H1 (cell line): ENCODE data around the gene OGG1. TPM values are rescaled to one million over a fixed set of nuclear protein-coding genes. Genes with fewer than 3 reads are reported as not detected.

Source experiments
- CTCF ChIA-PET: fragments of 300-600 bp; sonication (Branson Sonifier 250); formaldehyde crosslinking; loops from one replicate; lab custom pipeline; 2021; ENCODE audit not compliant: partially characterized antibody; lab: Charles Lee
- POLR2A ChIA-PET: fragments of 300-600 bp; sonication (Branson Sonifier 250); formaldehyde crosslinking; loops from one replicate; lab custom pipeline; 2021; ENCODE audit warnings: inconsistent platforms; ENCODE audit not compliant: partially characterized antibody; lab: Charles Lee
- DNase-seq, 2 experiments: peaks; one replicate each; pipeline versions ENCODE4 v3.0.0 to v3.0.0-alpha.2; 2010 to 2022; ENCODE audit warnings: low spot score in 2 of 2, low read depth in 1 of 2, mixed read lengths in 1 of 2
- FAIRE-seq: peaks from 2 replicates; lab custom pipeline; 2011; peaks lifted over from hg19 to GRCh38; lab: Jason Lieb, UNC
- H2AFZ ChIP-seq: 2 replicates; pipeline ENCODE4 v1.8.1; 2012; ENCODE audit warnings: low read length, inconsistent platforms
- H2AK5ac ChIP-seq: 2 replicates; pipeline ENCODE4 v1.6.1; 2013; ENCODE audit warnings: low read depth, low read length
- H2BK120ac ChIP-seq: replicated peaks from 2 replicates; pipeline ENCODE3; 2013; ENCODE audit warnings: low read depth, low read length, inconsistent platforms
- H2BK12ac ChIP-seq: 2 replicates; pipeline ENCODE4 v1.6.1; 2013; ENCODE audit warnings: low read depth, low read length
- H2BK15ac ChIP-seq: 2 replicates; pipeline ENCODE4 v1.6.1; 2013; ENCODE audit warnings: low read length
- H2BK20ac ChIP-seq: 2 replicates; pipeline ENCODE4 v1.6.1; 2013; ENCODE audit warnings: low read length
- H2BK5ac ChIP-seq: 2 replicates; pipeline ENCODE4 v1.6.1; 2013; ENCODE audit warnings: low read depth, low read length
- H3K14ac ChIP-seq: 2 replicates; pipeline ENCODE4 v1.6.1; 2013; ENCODE audit warnings: inconsistent platforms; ENCODE audit not compliant: insufficient read length
- H3K18ac ChIP-seq: 2 replicates; pipeline ENCODE4 v1.6.1; 2013; ENCODE audit warnings: low read length; ENCODE audit errors: extremely low read depth
- H3K23ac ChIP-seq: 2 replicates; pipeline ENCODE4 v1.6.1; 2013; ENCODE audit warnings: inconsistent platforms; ENCODE audit not compliant: insufficient read length
- H3K23me2 ChIP-seq: 2 replicates; pipeline ENCODE4 v1.6.1; 2013; ENCODE audit warnings: low read depth, low read length
- H3K27ac ChIP-seq: 2 replicates; pipeline ENCODE4 v1.6.1; 2011; ENCODE audit warnings: low read depth, low read length, inconsistent platforms
- H3K27me3 ChIP-seq, 4 experiments: replicated peaks in 1 of 4; 1 replicate in 1 of 4; 2 replicates in 3 of 4; pipeline versions ENCODE4 v1.6.1 to v1.8.1; 2011 to 2013; ENCODE audit warnings: low read length in 3 of 4, mild to moderate bottlenecking in 3 of 4, inconsistent platforms in 2 of 4, mixed read lengths in 2 of 4, moderate library complexity in 1 of 4; ENCODE audit not compliant: control insufficient read depth in 3 of 4, insufficient read depth in 3 of 4; ENCODE audit errors: extremely low read depth in 1 of 4
- H3K36me3 ChIP-seq, 4 experiments: 2 replicates each; pipeline versions ENCODE4 v1.6.1 to v1.8.1; 2011 to 2013; ENCODE audit warnings: mild to moderate bottlenecking in 4 of 4, low read length in 3 of 4, moderate library complexity in 2 of 4, control low read depth in 1 of 4, inconsistent platforms in 1 of 4; ENCODE audit not compliant: insufficient read depth in 4 of 4, control insufficient read depth in 2 of 4
- H3K4ac ChIP-seq: replicated peaks from 2 replicates; pipeline ENCODE3; 2013; ENCODE audit warnings: low read length, low read depth, mixed read lengths, inconsistent platforms; ENCODE audit not compliant: insufficient read length
- H3K4me1 ChIP-seq, 4 experiments: replicated peaks in 1 of 4; 1 replicate in 1 of 4; 2 replicates in 3 of 4; pipeline versions ENCODE4 v1.6.1 to v1.8.1; 2011 to 2013; ENCODE audit warnings: low read length in 3 of 4, inconsistent platforms in 2 of 4, mixed read lengths in 1 of 4; ENCODE audit not compliant: insufficient read depth in 4 of 4, control insufficient read depth in 3 of 4
- H3K4me2 ChIP-seq, 2 experiments: 2 replicates each; pipeline versions ENCODE4 v1.6.1 to v1.8.1; 2011 to 2013; ENCODE audit warnings: low read depth in 2 of 2, low read length in 2 of 2, control low read depth in 1 of 2, inconsistent platforms in 1 of 2, mild to moderate bottlenecking in 1 of 2; ENCODE audit not compliant: insufficient read depth in 1 of 2
- H3K4me3 ChIP-seq, 4 experiments: fragments of 200-600, 300-600 bp in 1 of 4; sonication (generic), shearing (Covaris generic), sonication (Bioruptor Twin) in 1 of 4; 2 replicates each; pipeline versions ENCODE4 v1.5.1 to v1.8.1; 2011 to 2016; ENCODE audit warnings: low read length in 4 of 4, low read depth in 3 of 4, control low read depth in 2 of 4, inconsistent platforms in 2 of 4, mild to moderate bottlenecking in 2 of 4, mixed read lengths in 1 of 4, moderate library complexity in 1 of 4; ENCODE audit not compliant: insufficient read depth in 2 of 4; ENCODE audit errors: extremely low read depth in 1 of 4
- H3K56ac ChIP-seq: replicated peaks from 2 replicates; pipeline ENCODE3; 2013; ENCODE audit warnings: low read depth, mild to moderate bottlenecking, mixed read lengths, low read length, inconsistent platforms; ENCODE audit not compliant: insufficient read length
- H3K79me1 ChIP-seq: 2 replicates; pipeline ENCODE4 v1.6.1; 2013; ENCODE audit warnings: low read depth, low read length, control low read depth
- H3K79me2 ChIP-seq, 2 experiments: 2 replicates each; pipeline versions ENCODE4 v1.6.1 to v1.8.1; 2012 to 2013; ENCODE audit warnings: low read length in 2 of 2, mild to moderate bottlenecking in 2 of 2, inconsistent platforms in 1 of 2; ENCODE audit not compliant: insufficient read depth in 2 of 2, control insufficient read depth in 1 of 2
- H3K9ac ChIP-seq, 4 experiments: replicated peaks in 1 of 4; 1 replicate in 1 of 4; 2 replicates in 3 of 4; pipeline versions ENCODE4 v1.6.1 to v1.8.1; 2011 to 2013; ENCODE audit warnings: low read depth in 3 of 4, low read length in 3 of 4, control low read depth in 2 of 4, mild to moderate bottlenecking in 2 of 4, moderate library complexity in 2 of 4, inconsistent platforms in 1 of 4; ENCODE audit errors: extremely low read depth in 1 of 4
- H3K9me3 ChIP-seq, 2 experiments: 2 replicates each; pipeline versions ENCODE4 v1.6.1 to v1.8.1; 2012 to 2013; ENCODE audit warnings: mild to moderate bottlenecking in 2 of 2, moderate library complexity in 2 of 2, control low read depth in 1 of 2, inconsistent platforms in 1 of 2, low read depth in 1 of 2, low read length in 1 of 2, mixed read lengths in 1 of 2; ENCODE audit not compliant: insufficient read depth in 2 of 2
- H4K20me1 ChIP-seq, 2 experiments: replicated peaks in 1 of 2; 2 replicates each; pipeline versions ENCODE3 to v1.8.1; 2011 to 2013; ENCODE audit warnings: inconsistent platforms in 2 of 2, low read length in 2 of 2, mild to moderate bottlenecking in 1 of 2; ENCODE audit not compliant: insufficient read depth in 2 of 2, control insufficient read depth in 1 of 2
- H4K5ac ChIP-seq: 2 replicates; pipeline ENCODE4 v1.6.1; 2013; ENCODE audit warnings: low read length, low read depth, mixed read lengths, inconsistent platforms; ENCODE audit not compliant: insufficient read length
- H4K8ac ChIP-seq: 2 replicates; pipeline ENCODE4 v1.8.0; 2013; ENCODE audit warnings: mild to moderate bottlenecking, moderate library complexity, low read length, inconsistent platforms; ENCODE audit not compliant: insufficient read depth; ENCODE audit errors: extremely low read depth
- H4K91ac ChIP-seq: replicated peaks from 2 replicates; pipeline ENCODE3; 2013; ENCODE audit warnings: low read length, mixed read lengths, inconsistent platforms; ENCODE audit not compliant: insufficient read length
- RNF2 ChIP-seq: fragments of 200-900, 300-1000 bp; sonication (generic); IDR thresholded peaks from 2 replicates; pipeline ENCODE4 v1.7.1; 2016; ENCODE audit warnings: borderline replicate concordance, low read depth, mild to moderate bottlenecking, antibody characterized with exemption, low read length; ENCODE audit not compliant: poor library complexity, severe bottlenecking; ENCODE audit errors: missing control alignments
- RXRA ChIP-seq: IDR thresholded peaks from 2 replicates; pipeline ENCODE4 v1.6.1; 2011; ENCODE audit warnings: low read depth, mild to moderate bottlenecking, low read length, moderate library complexity; ENCODE audit not compliant: insufficient read depth
- WGBS, 2 experiments: shearing (Covaris generic) in 1 of 2; methylation state at CpG; one replicate each; pipeline versions ENCODE4 v1.1.6 to v1.1.7; 2013 to 2015; ENCODE audit warnings: low lambda C conversion rate in 2 of 2, mixed read lengths in 2 of 2, inconsistent platforms in 1 of 2, low coverage in 1 of 2, missing lambda C conversion rate in 1 of 2; ENCODE audit not compliant: insufficient replicate concordance in 2 of 2, insufficient coverage in 1 of 2, insufficient read length in 1 of 2; ENCODE audit errors: extremely low coverage in 1 of 2, missing lambda C conversion rate in 1 of 2; 5-methylcytosine and 5-hydroxymethylcytosine counted together
- polyA plus RNA-seq, 7 experiments: library from polyadenylated mRNA; depleted of rRNA in 3 of 7; stranded (reverse) in 5 of 7; unstranded in 2 of 7; fragments of >200 nt in 5 of 7; fragments of 200-250 nt in 2 of 7; gene quantifications; 1 replicate in 5 of 7; 2 replicates in 1 of 7; 4 replicates in 1 of 7; pipeline versions ENCODE4 v1.2.1 to v1.2.3, GENCODE V29; 2011 to 2013; ENCODE audit warnings: missing spikeins in 2 of 7, mixed read lengths in 2 of 7
- total RNA-seq: library from RNA; stranded (reverse); fragmentation: NEBNext Ultra II Directional; extraction: Animal tissue kit (Norgen Biotek cat#: 25700); gene quantifications from 2 replicates; pipeline ENCODE4 v1.2.1, GENCODE V29; 2021

Gene OGG1
- total and polyA plus RNA-seq, 2 of the 8 experiments (the other 6 are each of a cell fraction or from before 2014, with no cell fraction given) = 29.6 to 46.8 TPM

DNA sequence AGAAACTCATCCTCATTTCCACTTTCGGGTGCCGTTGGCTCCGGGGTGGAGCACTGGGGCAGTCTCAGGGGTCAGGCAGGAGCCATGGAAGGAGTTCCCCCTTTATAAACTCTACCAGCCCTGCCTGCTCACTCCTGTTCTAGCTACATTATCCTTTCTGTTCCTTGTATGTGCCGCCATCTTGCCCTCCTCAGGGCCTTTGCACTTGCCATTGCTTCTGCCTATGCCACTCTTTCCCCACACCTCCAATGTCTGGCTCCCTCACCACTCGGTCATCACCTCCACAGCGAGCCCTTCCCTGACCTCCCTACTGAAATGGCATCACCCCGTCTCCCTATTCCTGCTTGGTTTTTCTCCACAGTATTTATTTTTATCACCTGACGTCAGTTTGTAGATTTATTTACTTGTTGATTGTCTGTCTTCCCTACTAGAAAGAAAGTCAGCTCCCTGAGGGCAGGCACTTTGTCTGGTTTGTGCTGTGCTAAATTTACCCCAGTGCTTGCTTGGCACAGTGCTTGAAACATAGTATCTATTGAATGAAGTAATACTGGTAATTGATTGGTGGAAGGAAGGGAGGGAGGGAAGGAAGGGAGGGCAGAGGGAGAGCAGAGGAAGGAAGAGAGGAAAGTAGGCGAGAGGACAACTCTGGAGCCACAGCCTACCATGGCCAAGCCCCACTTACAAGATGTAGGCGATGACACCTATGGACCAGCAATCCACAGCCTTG lies 11.2 kb downstream of the OGG1 start:
- Histone ChIP-seq H2BK120ac (no peak overlapping the region), H2AFZ (no peak overlapping the region), H3K79me2 (no peaks in the 10 kb centered on the region), H3K79me1 (no peaks in the 10 kb centered on the region), H3K27ac (no peak overlapping the region), H3K4me3 (no peak overlapping the region), H2BK20ac (no peak overlapping the region), H4K5ac (no peak overlapping the region), H2BK15ac (no peak overlapping the region), H4K91ac (no peak overlapping the region), H3K23ac (no peak overlapping the region), H2BK12ac (no peak overlapping the region), H3K9ac (no peak overlapping the region)
- CTCF ChIA-PET = no interaction called here
- TF ChIP-seq RNF2 (no peak), RXRA (no peak)
- TF ChIP-seq, all 59 proteins: peak for 0
- 87% methylated on average over 10 of the region's 10 CpGs; no CpG with 5 or more reads in 1 of the 2 experiments for WGBS, 2 experiments
- no peak overlapping the region for H2AK5ac ChIP-seq
- H3K18ac ChIP-seq = no peak overlapping the region
- H3K9me3 ChIP-seq = no peaks in the 10 kb centered on the region
- H3K23me2 ChIP-seq = no peaks in the 10 kb centered on the region
- H3K27me3 ChIP-seq = no peaks in the 10 kb centered on the region; a peak in 1 of 7 replicates
- H4K20me1 ChIP-seq = peaks cover 0 to 14% of the 10 kb centered on the region in 2 experiments
- no peak overlapping the region for H3K4ac ChIP-seq
- POLR2A ChIA-PET = interaction anchor here (0.6 to 1.4 kb wide), 6 partner anchors 8 to 369 kb away, joined by 3 to 6 read pairs (median 3); no protein-coding TSS in a partner anchor
- H3K56ac ChIP-seq = no peak overlapping the region
- peaks cover 0 to 5% (median 0%) of the 10 kb centered on the region in 4 experiments; a peak in 1 of 7 replicates for H3K4me1 ChIP-seq
- FAIRE-seq (no peak), DNase-seq (no peak)
- no peak overlapping the region; the same call in 1 of the 2 replicates for H4K8ac ChIP-seq
- peaks cover 3 to 25% (median 11%) of the 10 kb centered on the region in 4 experiments; a peak in 7 of 8 replicates for H3K36me3 ChIP-seq
- no peak overlapping the region for H3K14ac ChIP-seq
- H3K4me2 ChIP-seq = no peak overlapping the region
- H2BK5ac ChIP-seq = no peak overlapping the region; the same call in 1 of the 2 replicates
